Tibial nerve (tissue), 4 donors: ENCODE results near the gene BMP10. TPM values are rescaled to one million over a fixed set of nuclear protein-coding genes. Genes with fewer than 3 reads are reported as not detected.

Experiments used
- DNase-seq, 2 donors: peaks; one replicate each; pipeline ENCODE4 v3.0.0-alpha.2; 2019; ENCODE audit warnings: low spot score in 2 of 2
- H3K27ac ChIP-seq, 4 donors: fragments of 200-600 bp; sonication (generic) in 3 of 4; one replicate each; pipeline ENCODE4 v1.5.1; 2017 to 2019; ENCODE audit warnings: mild to moderate bottlenecking in 1 of 4
- H3K27me3 ChIP-seq, 2 donors: fragments of 200-600 bp; sonication (generic) in 1 of 2; one replicate each; pipeline versions ENCODE4 v1.5.1 to v1.6.0; 2017 to 2019
- H3K36me3 ChIP-seq, 3 donors: fragments of 200-600 bp; sonication (generic); one replicate each; pipeline ENCODE4 v1.5.1; 2018 to 2019
- H3K4me1 ChIP-seq, 4 donors: fragments of 200-600 bp; sonication (generic) in 3 of 4; one replicate each; pipeline ENCODE4 v1.5.1; 2017 to 2019
- H3K4me3 ChIP-seq, 4 donors: fragments of 200-600 bp; sonication (generic) in 3 of 4; one replicate each; pipeline ENCODE4 v1.5.1; 2017 to 2019; ENCODE audit warnings: mild to moderate bottlenecking in 1 of 4, moderate library complexity in 1 of 4
- H3K9me3 ChIP-seq, 4 donors: fragments of 200-600 bp; sonication (generic) in 3 of 4; one replicate each; pipeline ENCODE4 v1.5.1; 2017 to 2019
- CTCF ChIP-seq, 5 experiments: fragments of 200-600 bp in 3 of 5; fragments of 450-650 bp in 2 of 5; sonication (generic) in 3 of 5; IDR thresholded peaks; one replicate each; pipeline ENCODE4 v1.5.1; 2016 to 2019; ENCODE audit warnings: antibody characterized with exemption in 5 of 5, mild to moderate bottlenecking in 3 of 5, moderate library complexity in 2 of 5
- EP300 ChIP-seq, 2 donors: sonication (generic); formaldehyde crosslinking; IDR thresholded peaks; one replicate each; pipeline ENCODE4 v1.6.1; 2017; ENCODE audit warnings: antibody characterized with exemption in 2 of 2, mild to moderate bottlenecking in 1 of 2
- POLR2A ChIP-seq, 2 donors: fragments of 450-650 bp; IDR thresholded peaks; one replicate each; pipeline ENCODE4 v1.6.1; 2017; ENCODE audit warnings: antibody characterized with exemption in 2 of 2, mild to moderate bottlenecking in 2 of 2, moderate library complexity in 2 of 2
- WGBS, 2 donors: methylation state at CpG; one replicate each; pipeline ENCODE4 v1.1.5; 2018; 5-methylcytosine and 5-hydroxymethylcytosine counted together
- total RNA-seq, 4 donors: library from RNA; depleted of rRNA; stranded (reverse); fragments of >200 nt; gene quantifications; one replicate each; pipeline ENCODE4 v1.1.0, GENCODE V29; 2016

Gene BMP10
- total RNA-seq, 4 donors from 2014 or later, result not detected

GRCh38 chr2:68878071-68878711 lies 7.0 kb upstream of the BMP10 start:
- Histone ChIP-seq H3K36me3 (no peaks in the 10 kb centered on the region), H3K27me3 (no peaks in the 10 kb centered on the region), H3K4me1 (no peaks in the 10 kb centered on the region), H3K9me3 (no peaks in the 10 kb centered on the region), H3K4me3 (no peak overlapping the region), H3K27ac (no peak overlapping the region)
- TF ChIP-seq POLR2A (IDR thresholded peaks at IDR 0.05) (no peak), CTCF (IDR thresholded peaks at IDR 0.05) (no peak), EP300 (IDR thresholded peaks at IDR 0.05) (no peak)
- WGBS, 2 donors, result 60 to 65% methylated on average over 6 of the region's 6 CpGs
- no peak for DNase-seq

GRCh38 chr2:68877079-68877772 lies 6.0 kb upstream of the BMP10 start:
- no peaks in the 10 kb centered on the region for H3K4me1 ChIP-seq
- WGBS, 2 donors, result 77 to 79% methylated on average over 3 of the region's 3 CpGs
- no peak for TF ChIP-seq CTCF (IDR thresholded peaks at IDR 0.05)
- no peak for TF ChIP-seq EP300 (IDR thresholded peaks at IDR 0.05)
- TF ChIP-seq POLR2A (IDR thresholded peaks at IDR 0.05), result no peak
- no peaks in the 10 kb centered on the region for H3K9me3 ChIP-seq
- H3K36me3 ChIP-seq, result no peaks in the 10 kb centered on the region
- no peak overlapping the region for H3K27ac ChIP-seq
- H3K4me3 ChIP-seq, result no peak overlapping the region
- DNase-seq, result no peak
- no peaks in the 10 kb centered on the region for H3K27me3 ChIP-seq

GRCh38 chr2:68870215-68870614 lies 982 bp downstream of the BMP10 start:
- Histone ChIP-seq H3K4me1 (no peaks in the 10 kb centered on the region), H3K36me3 (no peaks in the 10 kb centered on the region), H3K27me3 (no peaks in the 10 kb centered on the region), H3K9me3 (no peaks in the 10 kb centered on the region), H3K27ac (no peak overlapping the region), H3K4me3 (no peak overlapping the region)
- 45 to 50% methylated on average over 2 of the region's 2 CpGs for WGBS, 2 donors
- no peak for TF ChIP-seq CTCF (IDR thresholded peaks at IDR 0.05)
- TF ChIP-seq POLR2A (IDR thresholded peaks at IDR 0.05), result no peak
- TF ChIP-seq EP300 (IDR thresholded peaks at IDR 0.05), result no peak
- no peak for DNase-seq

GRCh38 chr2:68865108-68865507 lies 6.1 kb downstream of the BMP10 start:
- no peak overlapping the region for H3K4me3 ChIP-seq
- TF ChIP-seq POLR2A (IDR thresholded peaks at IDR 0.05) (no peak), EP300 (IDR thresholded peaks at IDR 0.05) (no peak), CTCF (IDR thresholded peaks at IDR 0.05) (no peak)
- H3K27me3 ChIP-seq, result no peaks in the 10 kb centered on the region
- no peak overlapping the region for H3K27ac ChIP-seq
- no peaks in the 10 kb centered on the region for H3K9me3 ChIP-seq
- H3K4me1 ChIP-seq, result no peaks in the 10 kb centered on the region
- H3K36me3 ChIP-seq, result no peaks in the 10 kb centered on the region
- no peak for DNase-seq

GRCh38 chr2:68863996-68864395 lies 7.2 kb downstream of the BMP10 start:
- no peaks in the 10 kb centered on the region for H3K4me1 ChIP-seq
- no peak overlapping the region for H3K4me3 ChIP-seq
- H3K36me3 ChIP-seq, result no peaks in the 10 kb centered on the region
- WGBS, 2 donors, result 82 to 90% methylated on average over 2 of the region's 2 CpGs
- H3K9me3 ChIP-seq, result no peaks in the 10 kb centered on the region
- no peak overlapping the region for H3K27ac ChIP-seq
- no peaks in the 10 kb centered on the region for H3K27me3 ChIP-seq
- DNase-seq, result no peak
- TF ChIP-seq EP300 (IDR thresholded peaks at IDR 0.05), result no peak
- no peak for TF ChIP-seq POLR2A (IDR thresholded peaks at IDR 0.05)
- no peak for TF ChIP-seq CTCF (IDR thresholded peaks at IDR 0.05)
